Head of caudate nucleus (tissue), 42 donors: ENCODE results near the gene OR5AC2.

Experiments
- DNase-seq, 42 donors: peaks; one replicate each; pipeline versions ENCODE4 v3.0.0 to v3.0.0-alpha.2; 2020 to 2021; ENCODE audit warnings: mixed read lengths in 7 of 42
- intact Hi-C: fragments of 100-400 bp; cut with DNase I; formaldehyde crosslinking; loops from one replicate; pipeline ENCODE4 v1.15.0; 2022

The OR5AC2 gene

GRCh38 chr3:98130421-98130820 lies 43.4 kb downstream of the OR5AC2 start, which contains the start of gene OR5H1:
Gene OR5H1 (plus strand): TSS chr3:98130721. CDS start chr3:98132698, 1,977 bp downstream.
- intact Hi-C loops = no loop called here
- no peak for DNase-seq

GRCh38 chr3:98136631-98137030 lies 49.7 kb downstream of the OR5AC2 start:
- intact Hi-C loops = no loop called here

More at GRCh38 chr3:98136631-98137030, 49.7 kb downstream of the OR5AC2 start:
- DNase-seq = no peak
